ENCODE results near the gene TREM1. TPM values are rescaled to one million over a fixed set of nuclear protein-coding genes. Genes with fewer than 3 reads are reported as not detected.
A peak's percentile ranks its signal among the peaks of the same experiment; 100 is the strongest.

Gene TREM1
- polyA plus RNA-seq, 1 experiment, result not detected

DNA sequence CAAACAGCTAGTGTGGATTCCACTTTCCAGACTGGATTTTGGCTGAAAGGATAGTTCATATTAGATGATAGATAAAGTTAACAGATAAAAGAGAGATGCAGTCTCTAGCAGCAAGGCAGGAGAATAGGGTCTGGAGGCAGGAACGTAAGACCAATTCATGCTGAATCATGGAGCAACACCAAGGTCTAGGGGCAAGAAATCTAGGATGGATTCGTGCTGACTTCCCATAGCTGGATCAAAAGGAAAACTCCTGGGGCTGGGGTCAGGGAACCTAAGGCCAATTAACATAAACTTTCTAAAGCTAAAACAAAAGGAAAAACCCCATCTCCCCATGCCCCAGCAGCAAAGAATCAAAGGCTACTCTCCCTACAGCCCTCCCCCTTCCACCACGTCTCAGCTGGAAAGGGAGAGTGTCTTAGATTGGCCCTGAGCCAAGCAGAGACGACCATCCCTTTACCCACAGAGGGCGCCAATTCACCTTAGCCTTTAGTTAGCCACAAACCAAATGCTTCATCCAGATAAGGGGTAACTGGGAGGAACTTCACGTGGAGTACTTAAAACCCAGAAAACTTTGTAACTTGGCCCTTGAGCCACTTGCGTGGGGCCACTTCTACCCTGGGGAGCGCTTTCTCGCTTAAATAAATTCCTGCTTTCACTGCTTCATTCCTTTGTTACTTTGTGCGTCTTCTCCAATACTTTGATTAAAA lies 7.6 kb downstream of the TREM1 start:
- H3K27ac ChIP-seq (ENCODE audit: low read depth, low read length), result no peak overlapping the region
- H3K27me3 ChIP-seq (ENCODE audit: control insufficient read depth, insufficient read depth, low read length), result peaks cover 8% of the 10 kb centered on the region
- CTCF ChIA-PET, result interaction anchor here (0.7 kb wide), 2 partner anchors 41 to 56 kb away, joined by 3 to 5 read pairs; no protein-coding TSS in a partner anchor

GRCh38 chr6:41277605-41278004 lies 8.9 kb downstream of the TREM1 start:
- Histone ChIP-seq H3K9me3 (ENCODE audit: control insufficient read depth, insufficient read depth, low read length) (no peaks in the 10 kb centered on the region), H3K4me3 (ENCODE audit: low read depth, low read length) (no peak overlapping the region), H3K27me3 (ENCODE audit: control insufficient read depth, insufficient read depth, low read length) (peaks cover 8% of the 10 kb centered on the region), H3K27ac (ENCODE audit: low read depth, low read length) (no peak overlapping the region)
- TF ChIP-seq, protein P1, sequence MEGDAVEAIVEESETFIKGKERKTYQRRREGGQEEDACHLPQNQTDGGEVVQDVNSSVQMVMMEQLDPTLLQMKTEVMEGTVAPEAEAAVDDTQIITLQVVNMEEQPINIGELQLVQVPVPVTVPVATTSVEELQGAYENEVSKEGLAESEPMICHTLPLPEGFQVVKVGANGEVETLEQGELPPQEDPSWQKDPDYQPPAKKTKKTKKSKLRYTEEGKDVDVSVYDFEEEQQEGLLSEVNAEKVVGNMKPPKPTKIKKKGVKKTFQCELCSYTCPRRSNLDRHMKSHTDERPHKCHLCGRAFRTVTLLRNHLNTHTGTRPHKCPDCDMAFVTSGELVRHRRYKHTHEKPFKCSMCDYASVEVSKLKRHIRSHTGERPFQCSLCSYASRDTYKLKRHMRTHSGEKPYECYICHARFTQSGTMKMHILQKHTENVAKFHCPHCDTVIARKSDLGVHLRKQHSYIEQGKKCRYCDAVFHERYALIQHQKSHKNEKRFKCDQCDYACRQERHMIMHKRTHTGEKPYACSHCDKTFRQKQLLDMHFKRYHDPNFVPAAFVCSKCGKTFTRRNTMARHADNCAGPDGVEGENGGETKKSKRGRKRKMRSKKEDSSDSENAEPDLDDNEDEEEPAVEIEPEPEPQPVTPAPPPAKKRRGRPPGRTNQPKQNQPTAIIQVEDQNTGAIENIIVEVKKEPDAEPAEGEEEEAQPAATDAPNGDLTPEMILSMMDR (IDR thresholded peaks at IDR 0.05; ENCODE audit: low read depth, low read length), result no peak
- ChIA-PET CTCF (no interaction called here), POLR2A (interaction anchor here (0.7 kb wide), 1 partner anchor 91 kb away, joined by 6 read pairs; no protein-coding TSS in a partner anchor)
- DNase-seq (ENCODE audit: low read depth, low spot score), result no peak

More for the DNA sequence above, 7.6 kb downstream of the TREM1 start:
- POLR2A ChIA-PET, result no interaction called here
- TF ChIP-seq, protein P1 (IDR thresholded peaks at IDR 0.05; ENCODE audit: low read depth, low read length), result peak; percentile 48
- Histone ChIP-seq H3K4me3 (ENCODE audit: low read depth, low read length) (no peak overlapping the region), H3K9me3 (ENCODE audit: control insufficient read depth, insufficient read depth, low read length) (no peaks in the 10 kb centered on the region)
- DNase-seq (ENCODE audit: low read depth, low spot score), result no peak

- POLR2A ChIA-PET, result no interaction called here
These were observed 11.0 kb downstream of the TREM1 start for GRCh38 chr6:41275489-41275888.

DNA sequence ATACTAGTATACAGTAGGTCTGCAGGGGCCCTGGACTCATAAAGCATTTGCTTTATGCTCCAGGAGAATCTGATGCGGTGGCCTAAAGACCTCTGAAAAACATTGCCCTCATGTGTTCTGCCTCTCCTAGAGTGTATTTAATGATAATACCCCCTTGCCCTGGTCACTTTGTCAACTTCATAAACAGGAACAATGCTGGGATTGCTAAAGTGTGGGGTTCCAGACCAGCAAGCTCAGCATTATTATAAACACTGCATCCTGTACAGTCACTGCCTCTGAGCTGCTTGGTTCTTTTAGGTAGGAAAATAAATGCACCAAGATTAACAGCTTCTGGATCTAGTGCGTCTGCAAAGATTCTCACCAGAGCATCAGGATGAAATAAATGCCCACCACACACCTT lies 12.2 kb downstream of the TREM1 start:
- Histone ChIP-seq H3K27me3 (ENCODE audit: control insufficient read depth, insufficient read depth, low read length) (peaks cover 8% of the 10 kb centered on the region), H3K9me3 (ENCODE audit: control insufficient read depth, insufficient read depth, low read length) (no peaks in the 10 kb centered on the region), H3K4me3 (ENCODE audit: low read depth, low read length) (no peak overlapping the region), H3K27ac (ENCODE audit: low read depth, low read length) (no peak overlapping the region)
- ChIA-PET CTCF (no interaction called here), POLR2A (no interaction called here)
- TF ChIP-seq, protein P1 (IDR thresholded peaks at IDR 0.05; ENCODE audit: low read depth, low read length), result no peak
- no peak for DNase-seq (ENCODE audit: low read depth, low spot score)

More at GRCh38 chr6:41275489-41275888, 11.0 kb downstream of the TREM1 start:
- TF ChIP-seq, protein P1 (IDR thresholded peaks at IDR 0.05; ENCODE audit: low read depth, low read length), result no peak
- H3K9me3 ChIP-seq (ENCODE audit: control insufficient read depth, insufficient read depth, low read length), result no peaks in the 10 kb centered on the region
- H3K27ac ChIP-seq (ENCODE audit: low read depth, low read length), result no peak overlapping the region
- no peak overlapping the region for H3K4me3 ChIP-seq (ENCODE audit: low read depth, low read length)
- no peak for DNase-seq (ENCODE audit: low read depth, low spot score)
- H3K27me3 ChIP-seq (ENCODE audit: control insufficient read depth, insufficient read depth, low read length), result peaks cover 8% of the 10 kb centered on the region
- CTCF ChIA-PET, result no interaction called here

- ChIA-PET POLR2A (no interaction called here), CTCF (no interaction called here)
- DNase-seq (ENCODE audit: low read depth, low spot score), result no peak
- TF ChIP-seq, protein P1 (IDR thresholded peaks at IDR 0.05; ENCODE audit: low read depth, low read length), result no peak
- no peaks in the 10 kb centered on the region for H3K9me3 ChIP-seq (ENCODE audit: control insufficient read depth, insufficient read depth, low read length)
- no peak overlapping the region for H3K4me3 ChIP-seq (ENCODE audit: low read depth, low read length)
- H3K27me3 ChIP-seq (ENCODE audit: control insufficient read depth, insufficient read depth, low read length), result peaks cover 8% of the 10 kb centered on the region
- H3K27ac ChIP-seq (ENCODE audit: low read depth, low read length), result no peak overlapping the region
These were observed 12.8 kb downstream of the TREM1 start for GRCh38 chr6:41273714-41274113.

Measured in AG04450 (cell line).